Cardiac fibroblast (primary cell): ENCODE measurements around the gene IRX2.

ENCODE experiments used
- DNase-seq, 2 donors: peaks; one replicate each; pipeline versions ENCODE4 v3.0.0 to v3.0.0-alpha.2; 2010; ENCODE audit warnings: low read depth in 2 of 2
- H3K4me3 ChIP-seq, 2 donors: replicated peaks in 1 of 2; 1 replicate in 1 of 2; 2 replicates in 1 of 2; pipeline ENCODE4 v1.5.1; 2011; ENCODE audit warnings: low read depth in 2 of 2, low read length in 2 of 2, mild to moderate bottlenecking in 2 of 2, moderate library complexity in 1 of 2
- CTCF ChIP-seq: IDR thresholded peaks from one replicate; pipeline ENCODE4 v1.5.1; 2011; ENCODE audit warnings: low read depth, mild to moderate bottlenecking, low read length, inconsistent platforms

Gene IRX2

GRCh38 chr5:2757563-2758351, 6.3 kb upstream of the IRX2 start:
- DNase-seq: peak; percentile 35 to 85
- no peak overlapping the region for H3K4me3 ChIP-seq
- no peak for TF ChIP-seq CTCF

- DNase-seq: peak; percentile 21 to 70
- H3K4me3 ChIP-seq: peak overlapping the region; percentile 19 to 47
These were observed 5.0 kb upstream of the IRX2 start for GRCh38 chr5:2756211-2757152.

GRCh38 chr5:2755681-2756171, 4.2 kb upstream of the IRX2 start:
- DNase-seq: peak in 1 of 2 donors; percentile 29
- no peak for TF ChIP-seq CTCF
- H3K4me3 ChIP-seq: peak overlapping the region in 1 of 2 donors; percentile 47

More at GRCh38 chr5:2756211-2757152, 5.0 kb upstream of the IRX2 start:
- no peak for TF ChIP-seq CTCF

- no peak overlapping the region for H3K4me3 ChIP-seq
- TF ChIP-seq CTCF: no peak
- DNase-seq: peak in 1 of 2 donors; percentile 20
These were observed 3.7 kb upstream of the IRX2 start for GRCh38 chr5:2755076-2755680.

- no peak for DNase-seq
- H3K4me3 ChIP-seq: no peak overlapping the region
- no peak for TF ChIP-seq CTCF
These were observed 3.2 kb upstream of the IRX2 start for GRCh38 chr5:2754581-2755075.
